Neural progenitor cell (in vitro differentiated cells): ENCODE results near the gene CALHM1. TPM values are rescaled to one million over a fixed set of nuclear protein-coding genes. Genes with fewer than 3 reads are reported as not detected.

Experiments
- DNase-seq: peaks from one replicate; pipeline ENCODE4 v3.0.0-alpha.2; 2016; ENCODE audit warnings: low spot score
- H2AFZ ChIP-seq: fragments of 200-600 bp; sonication (generic); replicated peaks from 2 replicates; pipeline ENCODE4 v1.6.1; 2016; ENCODE audit warnings: antibody characterized with exemption
- H3F3A ChIP-seq: fragments of 200-600 bp; sonication (generic); 2 replicates; pipeline ENCODE4 v1.6.1; 2016; ENCODE audit warnings: antibody characterized with exemption, low read depth
- H3K27ac ChIP-seq: fragments of 200-600 bp; sonication (generic); 2 replicates; pipeline ENCODE4 v1.5.1; 2016; ENCODE audit warnings: mild to moderate bottlenecking
- H3K27me3 ChIP-seq: fragments of 200-600 bp; sonication (generic); 2 replicates; pipeline ENCODE4 v1.6.1; 2016; ENCODE audit warnings: mild to moderate bottlenecking, moderate library complexity
- H3K36me3 ChIP-seq: fragments of 200-600 bp; sonication (generic); 2 replicates; pipeline ENCODE4 v1.5.1; 2016
- H3K4me1 ChIP-seq: fragments of 200-600 bp; sonication (generic); 2 replicates; pipeline ENCODE4 v1.6.1; 2016; ENCODE audit warnings: mixed run types
- H3K4me2 ChIP-seq: fragments of 200-600 bp; sonication (generic); 2 replicates; pipeline ENCODE4 v1.6.1; 2016
- H3K4me3 ChIP-seq: fragments of 200-600 bp; sonication (generic); 2 replicates; pipeline ENCODE4 v1.5.1; 2016
- H3K79me2 ChIP-seq: fragments of 200-600 bp; sonication (generic); 2 replicates; pipeline ENCODE4 v1.6.1; 2016; ENCODE audit warnings: low read depth
- H3K9ac ChIP-seq: fragments of 200-600 bp; sonication (generic); 2 replicates; pipeline ENCODE4 v1.6.1; 2016
- H3K9me3 ChIP-seq: fragments of 200-600 bp; sonication (generic); 2 replicates; pipeline ENCODE4 v1.5.1; 2016; ENCODE audit warnings: low read depth
- H4K20me1 ChIP-seq: fragments of 200-600 bp; sonication (generic); 2 replicates; pipeline ENCODE4 v1.6.1; 2016; ENCODE audit warnings: low read depth
- H3K27ac Mint-ChIP-seq: 3 replicates; pipeline ENCODE4 v1.8.0; 2021; ENCODE audit warnings: mixed read lengths
- H3K27me3 Mint-ChIP-seq: 2 replicates; pipeline ENCODE4 v1.8.0; 2022; ENCODE audit warnings: low read depth, mild to moderate bottlenecking, inconsistent platforms, moderate library complexity, mixed read lengths; ENCODE audit not compliant: insufficient read depth
- H3K36me3 Mint-ChIP-seq: 3 replicates; pipeline ENCODE4 v1.8.0; 2021; ENCODE audit warnings: mixed read lengths
- H3K4me1 Mint-ChIP-seq: 3 replicates; pipeline ENCODE4 v1.8.0; 2021; ENCODE audit warnings: mixed read lengths
- H3K4me3 Mint-ChIP-seq: 3 replicates; pipeline ENCODE4 v1.8.0; 2021; ENCODE audit warnings: mild to moderate bottlenecking, moderate library complexity, mixed read lengths
- H3K9me3 Mint-ChIP-seq: 3 replicates; pipeline ENCODE4 v1.8.0; 2020; ENCODE audit warnings: mixed read lengths
- EZH2 ChIP-seq: fragments of 200-600 bp; sonication (generic); IDR thresholded peaks from 2 replicates; pipeline ENCODE4 v1.6.1; 2017; ENCODE audit warnings: antibody characterized with exemption, mild to moderate bottlenecking, moderate library complexity
- EZH2phosphoT487 ChIP-seq: fragments of 200-600 bp; sonication (generic); IDR thresholded peaks from 2 replicates; pipeline ENCODE4 v1.6.1; 2017; ENCODE audit warnings: antibody characterized with exemption
- total RNA-seq: library from RNA; depleted of rRNA; stranded (reverse); fragments of >200 nt; gene quantifications from 2 replicates; pipeline ENCODE4 v1.2.3, GENCODE V29; 2015; ENCODE audit warnings: low replicate concordance
- TF ChIP-seq, protein P1 (sequence below): fragments of 200-600 bp; sonication (generic); IDR thresholded peaks from 2 replicates; pipeline ENCODE4 v1.5.1; 2017; ENCODE audit warnings: antibody characterized with exemption, mild to moderate bottlenecking

Gene CALHM1
- total RNA-seq, 1 donor from 2014 or later: not detected

DNA sequence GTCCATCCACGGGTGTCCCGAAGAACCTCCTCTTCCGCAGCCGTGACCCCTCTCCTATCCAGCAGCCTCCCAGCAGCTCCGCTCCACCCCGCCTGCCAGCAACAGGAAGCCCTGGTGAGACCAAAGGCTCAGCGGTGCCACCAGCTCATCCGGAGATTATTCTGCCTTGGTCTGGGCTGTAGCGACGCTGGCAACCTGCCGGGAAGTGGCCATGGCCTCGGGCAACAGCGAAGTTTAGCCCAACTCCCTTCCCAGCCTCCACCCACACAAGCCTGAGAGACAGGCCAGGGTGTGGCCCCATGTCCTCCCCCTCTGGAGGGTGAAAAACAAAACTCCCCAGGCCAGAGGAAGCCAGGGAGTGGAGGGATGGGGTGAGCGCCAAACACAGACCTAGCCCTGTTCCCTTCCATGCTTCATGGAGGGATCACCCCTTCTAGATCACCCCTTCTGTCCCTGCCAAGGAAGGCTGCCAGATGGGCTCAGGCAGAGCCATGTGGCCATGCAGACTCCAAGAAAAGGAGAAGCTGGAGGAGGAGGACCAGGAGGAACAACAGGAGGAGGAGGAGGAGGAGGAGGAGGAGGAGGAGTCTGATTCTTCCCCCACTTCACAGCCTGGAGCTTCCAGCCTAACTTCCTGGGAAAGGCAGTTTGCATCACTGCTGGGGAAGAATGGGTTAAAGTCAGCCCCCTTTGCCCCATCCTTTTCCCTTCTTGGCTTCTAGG is 7.4 kb downstream of the CALHM1 start:
- no peaks in the 10 kb centered on the region for H3K9me3 Mint-ChIP-seq
- no peaks in the 10 kb centered on the region for H3K27me3 ChIP-seq
- H3K4me1 ChIP-seq: peaks cover 3% of the 10 kb centered on the region
- DNase-seq: no peak
- peaks cover 12% of the 10 kb centered on the region for H3K27me3 Mint-ChIP-seq
- no peaks in the 10 kb centered on the region for H3K79me2 ChIP-seq
- no peaks in the 10 kb centered on the region for H3K9me3 ChIP-seq
- no peak overlapping the region for H3K4me3 Mint-ChIP-seq
- H3K9ac ChIP-seq: no peak overlapping the region
- H3K27ac Mint-ChIP-seq: peak overlapping the region; percentile 74
- H3K36me3 Mint-ChIP-seq: peaks cover 9% of the 10 kb centered on the region
- H4K20me1 ChIP-seq: no peaks in the 10 kb centered on the region
- no peaks in the 10 kb centered on the region for H3F3A ChIP-seq
- peak overlapping the region; percentile 73 for H3K4me2 ChIP-seq
- TF ChIP-seq EZH2: no peak
- H2AFZ ChIP-seq: peak overlapping the region; percentile 61
- H3K4me1 Mint-ChIP-seq: no peaks in the 10 kb centered on the region
- no peak overlapping the region for H3K27ac ChIP-seq
- no peaks in the 10 kb centered on the region for H3K36me3 ChIP-seq
- no peak overlapping the region for H3K4me3 ChIP-seq

DNA sequence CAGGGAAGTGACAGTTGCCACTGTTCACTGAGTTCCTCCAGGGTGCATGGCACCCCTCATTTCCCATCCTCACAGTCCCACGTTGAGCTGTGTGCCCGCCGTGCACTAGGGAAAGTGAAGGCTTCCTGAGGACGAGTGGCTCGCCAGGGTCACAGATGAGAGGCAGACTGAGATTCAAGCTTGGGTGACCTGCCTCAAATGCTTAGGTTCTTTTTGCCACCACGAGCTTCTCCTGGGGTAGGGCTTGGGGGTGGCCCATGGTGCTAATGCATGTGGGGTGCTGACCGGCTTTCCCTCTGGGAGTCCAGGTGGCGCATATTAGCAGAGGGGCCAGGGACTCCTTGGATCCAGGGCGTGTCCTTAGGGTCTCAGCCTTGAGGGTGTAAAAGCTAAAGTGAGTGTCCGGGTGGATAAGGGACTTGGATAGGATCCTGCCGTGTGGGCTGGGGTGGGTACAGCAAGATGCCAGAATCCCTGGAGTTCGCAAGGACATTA is 8.5 kb downstream of the CALHM1 start:
- no peak overlapping the region for H3K4me3 Mint-ChIP-seq
- peak overlapping the region; percentile 84 for H3K27ac Mint-ChIP-seq
- Histone ChIP-seq H3F3A (no peaks in the 10 kb centered on the region), H3K9ac (no peak overlapping the region), H3K27ac (no peak overlapping the region), H3K79me2 (no peaks in the 10 kb centered on the region), H3K4me2 (no peak overlapping the region), H3K27me3 (no peaks in the 10 kb centered on the region), H3K36me3 (no peaks in the 10 kb centered on the region), H3K9me3 (no peaks in the 10 kb centered on the region), H3K4me3 (no peak overlapping the region), H3K4me1 (peaks cover 3% of the 10 kb centered on the region), H4K20me1 (no peaks in the 10 kb centered on the region), H2AFZ (no peak overlapping the region)
- TF ChIP-seq EZH2 (no peak), EZH2phosphoT487 (no peak)
- TF ChIP-seq, protein P1, sequence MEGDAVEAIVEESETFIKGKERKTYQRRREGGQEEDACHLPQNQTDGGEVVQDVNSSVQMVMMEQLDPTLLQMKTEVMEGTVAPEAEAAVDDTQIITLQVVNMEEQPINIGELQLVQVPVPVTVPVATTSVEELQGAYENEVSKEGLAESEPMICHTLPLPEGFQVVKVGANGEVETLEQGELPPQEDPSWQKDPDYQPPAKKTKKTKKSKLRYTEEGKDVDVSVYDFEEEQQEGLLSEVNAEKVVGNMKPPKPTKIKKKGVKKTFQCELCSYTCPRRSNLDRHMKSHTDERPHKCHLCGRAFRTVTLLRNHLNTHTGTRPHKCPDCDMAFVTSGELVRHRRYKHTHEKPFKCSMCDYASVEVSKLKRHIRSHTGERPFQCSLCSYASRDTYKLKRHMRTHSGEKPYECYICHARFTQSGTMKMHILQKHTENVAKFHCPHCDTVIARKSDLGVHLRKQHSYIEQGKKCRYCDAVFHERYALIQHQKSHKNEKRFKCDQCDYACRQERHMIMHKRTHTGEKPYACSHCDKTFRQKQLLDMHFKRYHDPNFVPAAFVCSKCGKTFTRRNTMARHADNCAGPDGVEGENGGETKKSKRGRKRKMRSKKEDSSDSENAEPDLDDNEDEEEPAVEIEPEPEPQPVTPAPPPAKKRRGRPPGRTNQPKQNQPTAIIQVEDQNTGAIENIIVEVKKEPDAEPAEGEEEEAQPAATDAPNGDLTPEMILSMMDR: no peak
- H3K9me3 Mint-ChIP-seq: no peaks in the 10 kb centered on the region
- no peak for DNase-seq
- peaks cover 9% of the 10 kb centered on the region for H3K36me3 Mint-ChIP-seq
- peaks cover 12% of the 10 kb centered on the region for H3K27me3 Mint-ChIP-seq
- no peaks in the 10 kb centered on the region for H3K4me1 Mint-ChIP-seq

DNA sequence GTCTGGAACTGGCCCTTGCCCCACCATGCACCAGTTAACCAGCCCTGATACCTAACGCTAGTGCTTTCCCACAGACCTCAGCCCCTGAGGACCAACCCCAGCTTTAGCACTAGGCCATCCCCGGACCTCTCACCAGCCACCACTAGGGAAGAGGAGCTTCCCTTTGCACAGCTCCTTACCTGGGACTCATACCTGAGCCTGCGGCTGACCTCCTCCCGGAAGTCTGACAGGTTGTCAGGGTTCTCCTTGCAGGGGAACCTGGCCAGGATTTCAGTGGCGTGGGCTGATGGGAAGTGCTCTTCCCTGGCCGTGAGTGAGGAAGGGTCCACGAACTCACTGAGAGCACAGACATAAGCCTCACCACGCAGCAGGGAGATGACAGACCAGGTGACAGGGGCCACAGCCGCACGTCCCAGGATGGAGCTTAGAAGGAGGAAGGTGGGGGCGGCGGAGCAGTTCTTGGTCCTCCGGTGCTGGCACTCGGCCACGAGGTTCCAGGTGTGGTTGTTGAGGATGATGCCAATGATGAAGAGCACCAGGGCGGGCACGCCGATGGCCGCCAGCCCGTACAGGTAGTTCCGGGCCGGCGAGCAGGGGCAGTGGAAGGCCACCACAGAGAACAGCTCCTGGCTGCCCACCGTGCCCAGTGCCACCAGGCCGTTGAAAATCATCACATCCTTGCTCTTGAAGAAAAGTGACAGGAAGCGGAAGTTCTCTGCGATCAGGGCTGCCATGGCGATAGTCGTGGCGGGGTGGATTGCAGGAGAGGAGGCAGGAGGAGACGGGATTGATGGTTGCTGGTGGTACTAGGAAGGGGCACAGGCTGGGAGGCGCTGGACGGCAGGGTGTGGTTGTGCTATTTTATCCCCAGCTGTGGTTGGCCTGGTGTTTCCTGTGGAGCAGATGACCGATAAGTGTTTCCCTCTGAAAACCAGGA is 9.2 kb downstream of the CALHM1 start:
- H3K27me3 Mint-ChIP-seq: peaks cover 12% of the 10 kb centered on the region
- TF ChIP-seq EZH2phosphoT487 (no peak), EZH2 (no peak)
- TF ChIP-seq, protein P1: no peak
- Histone ChIP-seq H3F3A (no peaks in the 10 kb centered on the region), H3K27me3 (no peaks in the 10 kb centered on the region), H4K20me1 (no peaks in the 10 kb centered on the region), H3K27ac (no peak overlapping the region), H3K9me3 (no peaks in the 10 kb centered on the region), H3K36me3 (no peaks in the 10 kb centered on the region), H3K4me3 (no peak overlapping the region), H3K9ac (no peak overlapping the region), H3K4me1 (peaks cover 3% of the 10 kb centered on the region), H2AFZ (no peak overlapping the region), H3K79me2 (no peaks in the 10 kb centered on the region), H3K4me2 (no peak overlapping the region)
- DNase-seq: no peak
- peaks cover 13% of the 10 kb centered on the region for H3K36me3 Mint-ChIP-seq
- H3K27ac Mint-ChIP-seq: peak overlapping the region; percentile 84
- peak overlapping the region; percentile 36 for H3K4me3 Mint-ChIP-seq
- no peaks in the 10 kb centered on the region for H3K9me3 Mint-ChIP-seq
- H3K4me1 Mint-ChIP-seq: no peaks in the 10 kb centered on the region
